HG03103 (cell line): ENCODE data around the gene PANX1.
"Not testable (repeated sequence)": the region's sequence is repeated elsewhere in the genome, so short reads cannot be mapped to it uniquely, and the experiment has no call there.

ENCODE experiments used
- ATAC-seq: cut with Tn5 transposase; IDR thresholded peaks from one replicate; pipeline ENCODE4 v1.9.1; 2021; ENCODE audit warnings: low read depth; ENCODE audit not compliant: unreplicated experiment

The PANX1 gene

DNA sequence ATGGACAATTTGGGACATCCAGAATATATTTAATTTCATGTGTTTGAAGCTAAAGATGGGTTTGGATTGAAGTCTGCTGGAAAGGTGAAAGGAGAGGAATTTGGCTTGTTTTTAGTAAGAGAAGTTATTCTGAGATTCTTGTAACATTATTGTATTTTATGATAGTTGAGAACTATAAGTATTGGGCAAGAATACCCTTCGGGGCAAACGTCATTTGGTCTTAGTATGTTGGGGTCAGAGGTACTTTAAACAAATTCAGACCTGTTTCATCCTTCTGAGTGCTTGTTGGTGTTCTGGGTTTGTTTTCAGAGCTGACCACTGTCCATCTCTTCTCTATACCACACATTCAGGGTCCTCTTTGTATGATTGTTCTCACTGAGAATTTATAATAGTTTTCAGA lies 19.5 kb downstream of the PANX1 start:
- no peak for ATAC-seq

DNA sequence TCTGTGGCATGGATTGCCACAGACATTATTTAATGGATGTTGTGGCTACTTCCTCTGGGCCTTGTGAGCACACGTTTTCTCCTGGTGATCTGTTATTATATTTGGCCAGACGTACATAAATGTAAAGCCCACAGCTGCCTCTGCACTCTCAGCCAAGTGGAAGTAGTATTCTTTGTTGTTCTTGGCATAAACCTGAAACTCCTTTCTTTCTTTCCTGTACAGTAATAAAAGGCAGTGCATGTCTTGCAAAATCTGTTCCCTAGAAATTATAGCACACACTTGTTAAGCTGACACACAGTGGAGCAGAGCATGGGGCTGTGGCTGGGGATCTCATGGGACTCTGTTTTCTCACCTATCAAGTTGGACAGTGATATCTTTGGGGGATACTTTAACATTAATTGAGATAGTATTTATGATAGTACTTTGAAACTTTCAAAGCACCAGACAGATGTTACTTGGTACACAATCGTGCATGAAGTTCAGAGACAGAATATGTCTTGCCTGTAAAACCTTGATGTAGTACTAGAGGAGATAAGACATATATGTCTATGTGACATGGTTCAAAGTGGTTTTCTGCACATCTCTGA lies 20.9 kb downstream of the PANX1 start:
- no peak for ATAC-seq

DNA sequence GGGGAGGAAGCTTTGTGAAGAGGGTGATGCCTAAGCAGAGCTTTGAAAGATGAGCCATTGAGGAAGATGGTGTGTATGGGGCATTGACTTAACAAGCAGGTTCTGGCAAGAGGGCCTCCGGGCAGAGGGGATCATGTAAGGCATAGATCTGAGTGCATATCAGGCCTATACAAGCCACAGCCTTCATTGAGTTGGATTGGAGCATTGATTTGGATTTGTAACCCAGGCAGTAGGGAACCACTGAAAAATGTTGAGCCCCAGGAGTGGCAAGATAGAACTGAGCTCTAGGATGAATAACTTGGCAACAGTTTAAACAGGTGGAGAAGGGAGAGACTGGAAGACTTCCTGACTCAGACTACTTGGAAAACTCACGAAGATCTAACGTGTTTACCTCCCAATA lies 21.4 kb downstream of the PANX1 start:
- ATAC-seq: no peak

DNA sequence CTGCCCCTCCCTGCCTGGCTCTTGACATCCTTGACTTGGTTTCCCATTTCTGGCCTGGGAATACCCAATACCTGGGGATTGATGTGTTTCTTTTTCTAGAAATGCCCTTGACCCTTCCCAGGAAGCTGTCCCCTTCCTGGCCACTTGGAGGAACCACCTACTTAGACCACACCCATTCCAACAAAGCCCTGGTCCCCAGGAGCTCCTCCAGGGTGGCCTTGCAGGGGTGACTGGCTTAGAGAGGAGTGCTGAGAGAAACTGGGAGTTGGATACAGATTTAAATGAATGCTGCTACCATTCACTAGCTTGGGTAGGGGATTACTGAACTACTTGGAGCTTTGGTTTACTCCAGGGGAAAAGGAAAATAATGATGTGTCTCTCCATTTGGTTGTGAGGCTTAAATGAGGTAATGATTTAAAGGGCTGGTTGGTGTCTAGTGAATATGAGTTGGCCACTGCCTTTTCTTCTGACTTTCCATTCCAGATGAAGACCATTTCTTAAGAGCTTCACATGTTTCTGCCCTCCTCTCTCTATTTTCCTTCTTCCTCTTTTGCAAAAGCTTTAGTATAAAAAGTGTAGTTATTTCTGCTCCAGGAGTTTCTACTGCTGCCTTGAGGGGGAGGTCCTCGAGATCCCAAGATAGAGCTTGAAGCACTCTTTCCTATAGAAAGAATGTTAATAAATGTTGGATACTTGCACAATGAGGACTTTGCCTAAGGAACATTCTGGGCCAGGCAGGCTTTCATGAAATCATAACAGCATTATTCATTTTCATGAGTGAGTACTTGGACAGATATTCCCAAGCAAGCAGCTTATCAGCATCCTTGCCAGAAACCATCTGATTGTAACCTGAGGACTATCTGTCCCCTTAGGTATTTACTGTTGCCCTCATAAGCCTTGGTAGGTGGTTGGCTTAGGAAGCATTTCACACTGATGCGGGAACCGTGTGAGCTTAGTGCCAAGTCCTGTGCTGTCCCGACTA lies 22.4 kb downstream of the PANX1 start:
- ATAC-seq: no peak

DNA sequence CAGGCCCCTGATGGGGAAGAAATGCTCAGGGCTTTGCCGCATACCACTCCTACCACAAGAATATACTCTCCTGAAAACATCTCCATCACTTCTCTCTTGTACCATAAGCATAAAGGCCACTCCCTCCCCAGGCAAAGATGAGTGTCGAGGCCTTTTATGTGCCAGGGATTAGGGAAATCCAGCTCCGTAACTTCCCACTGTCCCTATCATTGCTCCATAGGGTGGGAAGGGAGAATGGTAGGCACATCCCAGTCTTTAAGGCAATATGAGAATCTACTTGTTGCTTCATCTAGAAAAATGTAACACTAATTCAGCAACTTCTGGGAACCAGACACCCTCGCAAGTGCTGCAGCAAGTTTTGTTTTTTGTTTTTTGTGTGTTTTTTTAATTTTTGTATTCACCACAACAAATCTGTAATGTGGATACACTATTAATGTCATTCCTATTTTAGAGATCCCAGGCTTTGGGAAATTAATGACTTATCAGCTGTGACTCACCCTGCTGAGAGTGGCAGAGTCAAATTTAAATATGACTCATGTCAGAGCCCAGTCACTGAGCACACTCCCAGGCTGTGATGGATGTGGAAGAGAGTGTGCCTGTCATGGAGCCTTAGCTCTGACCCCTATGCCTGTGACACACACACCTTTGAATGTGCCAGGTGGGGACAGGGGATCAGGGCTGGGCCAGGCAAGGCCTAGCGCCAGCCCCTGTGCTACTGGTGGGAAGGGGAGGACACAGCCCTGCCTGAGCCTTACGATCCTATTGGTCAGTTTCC lies 23.4 kb downstream of the PANX1 start:
- no peak for ATAC-seq

DNA sequence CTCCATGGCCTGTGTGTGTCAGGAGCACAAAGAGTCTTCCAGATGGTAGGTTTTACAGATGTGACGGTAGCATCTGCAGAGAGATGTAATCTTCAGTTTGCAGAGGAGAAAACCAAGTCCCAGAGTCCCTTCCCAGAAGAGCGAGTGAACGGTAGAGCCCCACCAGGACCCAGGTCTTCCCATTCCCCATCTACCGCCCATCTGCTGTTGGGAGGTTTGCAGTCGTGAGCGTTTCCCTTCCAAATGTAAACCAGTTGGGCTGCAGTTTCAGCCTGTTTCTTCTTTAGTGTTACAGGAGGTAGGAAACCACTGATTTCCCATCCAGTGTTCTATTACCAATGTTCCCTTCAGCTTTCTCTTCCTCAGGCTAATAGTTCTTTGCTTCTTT lies 24.0 kb downstream of the PANX1 start:
- no peak for ATAC-seq

DNA sequence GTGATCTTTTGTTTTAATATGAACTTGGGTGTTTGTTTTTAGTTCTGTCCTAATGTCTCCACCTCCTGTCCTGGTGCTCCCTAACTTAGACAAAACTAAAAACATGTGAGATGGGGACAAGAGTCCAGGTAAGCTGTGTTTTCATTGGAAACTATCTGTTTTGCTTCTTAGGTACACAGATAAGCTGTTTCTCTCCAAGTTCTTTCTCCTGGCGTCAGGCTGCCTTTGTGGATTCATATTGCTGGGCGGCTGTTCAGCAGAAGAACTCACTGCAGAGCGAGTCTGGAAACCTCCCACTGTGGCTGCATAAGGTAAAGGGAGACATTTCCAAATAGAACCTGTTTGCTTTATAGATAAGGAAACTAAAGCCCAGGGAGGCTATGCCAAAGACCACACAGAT lies 24.7 kb downstream of the PANX1 start:
- no peak for ATAC-seq

DNA sequence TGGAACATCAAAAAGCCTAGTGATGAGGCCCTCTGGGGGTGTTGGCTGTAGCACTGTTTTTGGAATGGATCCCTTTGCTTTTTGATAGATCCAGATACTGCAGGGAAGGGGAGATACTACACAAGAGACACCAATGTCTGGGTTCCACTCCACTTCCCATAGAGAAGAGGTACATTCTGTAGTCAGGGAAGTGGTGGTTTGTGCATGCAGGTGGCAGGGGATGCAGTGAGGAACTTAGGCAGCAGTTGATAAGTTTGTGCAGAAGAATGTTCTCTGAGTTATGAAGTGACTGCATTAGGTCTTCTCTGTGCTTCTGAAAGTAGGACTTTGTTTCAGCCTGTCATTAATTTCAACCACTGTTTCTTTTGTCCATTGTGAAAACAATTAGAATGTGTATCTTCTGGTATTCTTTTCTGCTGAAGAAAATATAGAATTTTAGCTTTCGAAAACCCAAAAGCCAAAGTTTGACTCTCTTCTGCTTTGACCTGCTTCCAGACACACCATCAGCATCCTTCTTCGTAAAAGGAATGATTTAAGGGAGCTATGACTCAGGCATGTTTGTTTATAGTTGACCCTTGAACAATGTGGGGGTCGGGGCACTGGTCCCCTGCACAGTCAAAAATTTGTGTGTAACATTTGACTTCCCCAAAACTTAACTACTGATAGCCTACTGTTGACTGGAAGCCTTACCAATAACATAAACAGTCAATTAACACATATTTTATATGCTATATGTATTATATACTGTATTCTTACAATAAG lies 25.6 kb downstream of the PANX1 start:
- no peak for ATAC-seq

DNA sequence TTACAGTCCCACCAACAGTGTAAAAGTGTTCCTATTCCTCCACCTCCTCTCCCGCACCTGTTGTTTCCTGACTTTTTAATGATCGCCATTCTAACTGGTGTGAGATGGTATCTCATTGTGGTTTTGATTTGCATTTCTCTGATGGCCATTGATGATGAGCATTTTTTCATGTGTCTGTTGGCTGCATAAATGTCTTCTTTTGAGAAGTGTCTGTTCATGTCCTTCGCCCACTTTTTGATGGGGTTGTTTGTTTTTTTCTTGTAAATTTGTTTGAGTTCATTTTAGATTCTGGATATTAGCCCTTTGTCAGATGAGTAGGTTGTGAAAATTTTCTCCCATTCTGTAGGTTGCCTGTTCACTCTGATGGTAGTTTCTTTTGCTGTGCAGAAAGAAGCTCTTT lies 28.7 kb downstream of the PANX1 start:
- ATAC-seq: not testable (repeated sequence)

DNA sequence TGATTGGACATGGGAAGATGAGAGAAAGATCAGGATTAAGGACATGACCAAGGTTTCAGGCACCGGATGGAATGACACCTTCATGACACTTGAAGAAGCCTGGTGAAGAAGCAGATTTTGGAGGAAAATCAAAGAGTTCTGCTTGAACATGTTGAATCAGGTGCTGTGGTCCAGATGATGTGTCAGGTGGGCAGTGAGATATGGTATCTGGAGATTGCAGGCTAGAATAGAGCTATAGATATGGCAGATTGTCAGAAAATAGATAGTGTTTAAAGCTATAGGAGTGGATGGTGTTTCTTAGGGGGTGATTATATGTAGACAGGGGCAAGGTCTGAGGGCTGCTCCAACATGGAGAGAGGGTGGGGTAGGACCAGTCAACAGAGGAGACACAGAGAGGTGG lies 40.2 kb downstream of the PANX1 start:
- ATAC-seq: no peak

DNA sequence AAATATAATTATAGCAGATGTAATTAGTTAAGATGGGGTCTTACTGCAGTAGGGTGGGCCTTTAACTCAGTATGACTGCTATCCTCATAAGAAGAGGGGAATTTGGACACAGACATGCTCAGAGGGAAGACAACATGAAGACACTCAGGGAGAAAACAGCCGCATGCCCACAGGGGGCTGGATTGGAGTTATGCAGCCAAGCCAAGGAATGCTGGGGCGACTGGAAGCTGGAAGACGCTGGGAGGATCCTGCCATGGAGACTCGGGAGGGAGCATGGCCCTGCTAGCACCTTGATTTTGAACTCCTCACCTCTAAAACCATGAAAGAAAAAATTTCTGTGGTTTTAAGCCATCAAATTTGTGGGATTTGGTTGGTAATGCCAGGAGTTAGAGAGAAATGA lies 40.9 kb downstream of the PANX1 start:
- ATAC-seq: no peak

DNA sequence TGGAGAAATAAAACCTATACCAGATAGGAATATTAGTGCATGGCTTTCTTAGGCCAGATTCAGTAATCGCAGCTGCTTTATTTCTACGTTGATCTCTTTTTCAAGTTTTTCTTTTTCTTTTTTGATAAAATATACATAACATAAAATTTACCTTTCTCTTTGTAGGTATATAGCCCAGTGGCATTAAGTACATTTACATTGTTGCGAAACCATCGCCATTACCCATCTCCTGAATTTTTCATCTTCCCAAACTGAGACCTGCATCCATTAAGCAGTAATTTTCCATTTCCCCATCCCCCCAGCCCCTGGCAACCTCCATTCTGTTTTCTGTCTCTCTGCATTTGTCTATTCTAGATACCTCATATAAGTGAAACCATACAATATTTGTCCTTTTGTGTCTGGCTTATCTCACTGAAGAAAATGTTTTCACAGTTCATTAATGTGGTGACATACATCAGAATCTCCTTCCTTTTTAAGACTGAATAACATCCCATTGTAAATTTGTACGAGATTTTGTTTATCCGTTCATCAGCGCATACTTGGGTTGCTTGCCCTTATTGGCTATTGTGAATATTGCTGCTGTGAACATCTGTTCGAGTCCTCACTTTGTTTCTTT lies 41.4 kb downstream of the PANX1 start:
- ATAC-seq: no peak

DNA sequence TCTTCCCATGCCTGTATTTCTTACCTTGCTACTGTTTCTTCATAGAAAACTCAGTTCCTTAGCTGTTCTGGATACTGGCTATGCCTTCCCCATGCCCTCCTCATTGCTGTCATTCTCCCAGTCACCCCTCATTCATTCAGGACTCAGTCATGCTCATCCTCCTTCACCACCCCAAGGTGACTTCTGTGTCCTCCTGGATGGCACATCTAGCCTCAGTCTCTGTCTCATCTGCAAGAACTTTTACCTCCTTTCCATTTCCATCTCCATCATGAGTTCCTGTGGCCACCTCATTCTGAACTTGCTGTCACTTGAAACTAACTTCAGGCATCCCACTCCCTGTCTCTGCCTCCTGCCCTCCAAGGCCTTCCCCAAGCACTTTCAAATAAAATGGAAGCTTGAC lies 42.3 kb downstream of the PANX1 start:
- no peak for ATAC-seq

DNA sequence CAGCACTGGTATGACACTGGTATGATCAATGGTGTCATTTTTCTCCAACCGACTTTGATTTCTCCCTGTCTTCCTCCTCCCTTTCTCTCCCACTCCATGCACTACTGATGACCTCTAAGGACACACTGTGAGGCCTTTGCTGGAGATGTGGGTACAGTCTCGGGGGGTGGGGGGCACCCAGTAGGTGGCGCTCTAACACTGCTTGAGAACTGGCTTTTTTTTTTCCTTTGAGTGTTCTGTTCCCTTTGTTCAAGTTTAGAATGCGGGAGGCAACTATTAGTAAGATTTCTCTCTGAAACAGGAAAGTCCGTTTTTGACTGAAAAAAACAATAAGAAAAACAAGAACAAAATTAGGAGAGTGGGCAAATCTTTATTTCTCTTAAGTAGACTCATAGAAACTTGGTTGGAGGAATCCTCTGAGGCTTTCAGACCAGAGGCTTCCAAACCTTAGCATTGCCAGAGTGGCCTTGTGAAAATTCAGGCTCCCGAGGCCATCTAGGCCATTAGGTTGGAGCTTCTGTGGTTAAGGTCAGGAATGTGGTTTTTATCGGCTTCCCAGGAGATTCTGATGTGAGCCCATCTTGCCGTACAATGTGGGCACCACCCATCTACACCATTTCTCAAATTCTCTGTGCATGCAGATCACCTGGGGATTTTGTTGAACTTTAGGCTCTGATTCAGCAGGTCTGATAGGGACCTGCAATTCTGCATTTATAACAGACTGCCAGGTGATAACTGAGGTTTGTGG lies 43.2 kb downstream of the PANX1 start:
- ATAC-seq: peak; percentile 69

DNA sequence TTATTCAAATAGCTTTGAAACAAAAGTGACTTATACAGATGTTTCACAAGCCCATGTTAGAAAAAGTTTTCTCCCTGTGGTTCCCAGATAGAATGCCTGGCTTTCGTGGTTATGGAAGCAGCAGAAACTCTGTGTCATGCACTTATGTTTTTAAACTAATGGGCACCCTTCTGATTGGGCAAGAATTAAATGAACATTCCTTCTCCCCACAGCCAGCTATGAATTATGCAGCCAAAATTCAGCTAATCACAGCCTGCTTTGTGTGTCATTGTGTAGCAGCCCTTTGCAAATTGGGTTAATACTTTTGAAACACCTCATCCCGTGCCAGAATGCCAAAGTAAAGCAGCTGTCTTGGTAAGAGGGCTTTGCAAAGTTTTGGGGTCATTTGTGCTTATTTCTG lies 46.9 kb downstream of the PANX1 start:
- no peak for ATAC-seq

DNA sequence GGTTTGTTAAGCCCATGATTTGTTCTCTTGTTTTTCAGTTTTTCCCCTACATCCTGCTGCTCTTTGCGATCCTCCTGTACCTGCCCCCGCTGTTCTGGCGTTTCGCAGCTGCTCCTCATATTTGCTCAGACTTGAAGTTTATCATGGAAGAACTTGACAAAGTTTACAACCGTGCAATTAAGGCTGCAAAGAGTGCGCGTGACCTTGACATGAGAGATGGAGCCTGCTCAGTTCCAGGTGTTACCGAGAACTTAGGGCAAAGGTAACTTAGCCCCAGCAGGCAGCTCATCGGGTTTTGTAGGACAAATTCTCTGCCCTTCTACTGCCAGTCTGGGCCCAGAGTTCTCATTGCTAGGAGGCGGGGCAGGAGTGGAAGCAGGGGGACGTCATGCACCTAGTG lies 49.7 kb downstream of the PANX1 start:
- no peak for ATAC-seq

DNA sequence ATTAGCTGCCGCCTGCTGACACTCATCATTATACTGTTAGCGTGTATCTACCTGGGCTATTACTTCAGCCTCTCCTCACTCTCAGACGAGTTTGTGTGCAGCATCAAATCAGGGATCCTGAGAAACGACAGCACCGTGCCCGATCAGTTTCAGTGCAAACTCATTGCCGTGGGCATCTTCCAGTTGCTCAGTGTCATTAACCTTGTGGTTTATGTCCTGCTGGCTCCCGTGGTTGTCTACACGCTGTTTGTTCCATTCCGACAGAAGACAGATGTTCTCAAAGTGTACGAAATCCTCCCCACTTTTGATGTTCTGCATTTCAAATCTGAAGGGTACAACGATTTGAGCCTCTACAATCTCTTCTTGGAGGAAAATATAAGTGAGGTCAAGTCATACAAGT lies 51.1 kb downstream of the PANX1 start:
- ATAC-seq: no peak

DNA sequence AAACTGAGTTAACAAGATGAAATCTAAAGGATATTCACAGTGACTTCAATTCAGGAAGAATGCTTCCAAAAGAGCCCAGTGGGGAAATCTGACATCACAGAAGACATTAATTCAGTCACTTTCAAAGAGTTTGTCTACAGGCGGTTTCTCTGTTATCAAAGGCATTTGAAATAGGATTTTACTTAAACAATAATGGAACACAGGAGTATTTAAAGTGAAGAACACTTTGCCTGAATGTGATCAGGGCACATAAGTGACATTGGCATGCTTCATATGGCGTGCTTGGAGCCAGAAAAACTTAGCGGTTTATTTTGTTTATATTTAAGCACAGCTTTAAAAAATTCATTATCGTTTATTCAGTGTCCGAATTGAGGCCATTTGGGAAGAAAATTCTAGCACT lies 52.9 kb downstream of the PANX1 start:
- ATAC-seq: no peak

DNA sequence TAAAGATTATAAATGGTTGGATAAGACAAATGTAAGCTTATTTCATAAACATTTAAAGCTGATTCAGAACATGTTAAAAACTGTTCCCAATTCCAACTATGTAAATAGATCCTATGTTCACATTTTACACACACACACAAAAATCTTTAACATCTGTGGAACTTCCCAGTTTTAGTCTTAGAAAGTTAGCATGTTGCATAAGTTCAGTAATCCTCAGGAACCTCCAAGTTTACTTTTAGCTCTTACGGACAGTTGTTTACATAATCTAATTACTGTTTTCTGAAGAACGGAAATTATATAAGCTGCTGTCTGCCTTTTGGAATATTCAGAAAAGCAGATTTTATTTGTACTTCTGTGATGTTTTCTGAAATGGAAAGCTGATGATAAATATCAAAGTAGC lies 53.3 kb downstream of the PANX1 start:
- no peak for ATAC-seq
